ENCODE measurements around the gene KIF22.
"Not testable (repeated sequence)": the region's sequence is repeated elsewhere in the genome, so short reads cannot be mapped to it uniquely, and the experiment has no call there.

The KIF22 gene

GRCh38 chr16:29831490-29831889 lies 40.9 kb downstream of the KIF22 start:
- ATAC-seq (ENCODE audit: low read depth), result no peak
- H3K27me3 ChIP-seq (ENCODE audit: insufficient read depth, poor library complexity, severe bottlenecking), result no peaks in the 10 kb centered on the region
- H3K9me3 ChIP-seq (ENCODE audit: severe bottlenecking), result no peaks in the 10 kb centered on the region
- H3K36me3 ChIP-seq (ENCODE audit: low read depth), result peaks cover 19% of the 10 kb centered on the region
- DNase-seq (ENCODE audit: low spot score), result no peak
- TF ChIP-seq, protein P1, sequence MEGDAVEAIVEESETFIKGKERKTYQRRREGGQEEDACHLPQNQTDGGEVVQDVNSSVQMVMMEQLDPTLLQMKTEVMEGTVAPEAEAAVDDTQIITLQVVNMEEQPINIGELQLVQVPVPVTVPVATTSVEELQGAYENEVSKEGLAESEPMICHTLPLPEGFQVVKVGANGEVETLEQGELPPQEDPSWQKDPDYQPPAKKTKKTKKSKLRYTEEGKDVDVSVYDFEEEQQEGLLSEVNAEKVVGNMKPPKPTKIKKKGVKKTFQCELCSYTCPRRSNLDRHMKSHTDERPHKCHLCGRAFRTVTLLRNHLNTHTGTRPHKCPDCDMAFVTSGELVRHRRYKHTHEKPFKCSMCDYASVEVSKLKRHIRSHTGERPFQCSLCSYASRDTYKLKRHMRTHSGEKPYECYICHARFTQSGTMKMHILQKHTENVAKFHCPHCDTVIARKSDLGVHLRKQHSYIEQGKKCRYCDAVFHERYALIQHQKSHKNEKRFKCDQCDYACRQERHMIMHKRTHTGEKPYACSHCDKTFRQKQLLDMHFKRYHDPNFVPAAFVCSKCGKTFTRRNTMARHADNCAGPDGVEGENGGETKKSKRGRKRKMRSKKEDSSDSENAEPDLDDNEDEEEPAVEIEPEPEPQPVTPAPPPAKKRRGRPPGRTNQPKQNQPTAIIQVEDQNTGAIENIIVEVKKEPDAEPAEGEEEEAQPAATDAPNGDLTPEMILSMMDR (IDR thresholded peaks at IDR 0.05; ENCODE audit: poor library complexity, severe bottlenecking), result no peak
- H3K4me1 ChIP-seq (ENCODE audit: insufficient read depth, poor library complexity, severe bottlenecking), result no peaks in the 10 kb centered on the region
- H3K4me3 ChIP-seq (ENCODE audit: severe bottlenecking), result no peak overlapping the region
- no peak overlapping the region for H3K27ac ChIP-seq (ENCODE audit: poor library complexity, severe bottlenecking)

- H3K9me3 ChIP-seq (ENCODE audit: severe bottlenecking); H3K27ac ChIP-seq (ENCODE audit: poor library complexity, severe bottlenecking); H3K4me1 ChIP-seq (ENCODE audit: insufficient read depth, poor library complexity, severe bottlenecking); DNase-seq (ENCODE audit: low spot score); ATAC-seq (ENCODE audit: low read depth); H3K27me3 ChIP-seq (ENCODE audit: insufficient read depth, poor library complexity, severe bottlenecking); H3K4me3 ChIP-seq (ENCODE audit: severe bottlenecking): not testable (repeated sequence)
- peaks cover 26% of the 10 kb centered on the region for H3K36me3 ChIP-seq (ENCODE audit: low read depth)
These were observed 42.7 kb downstream of the KIF22 start for GRCh38 chr16:29833219-29833618.

DNA sequence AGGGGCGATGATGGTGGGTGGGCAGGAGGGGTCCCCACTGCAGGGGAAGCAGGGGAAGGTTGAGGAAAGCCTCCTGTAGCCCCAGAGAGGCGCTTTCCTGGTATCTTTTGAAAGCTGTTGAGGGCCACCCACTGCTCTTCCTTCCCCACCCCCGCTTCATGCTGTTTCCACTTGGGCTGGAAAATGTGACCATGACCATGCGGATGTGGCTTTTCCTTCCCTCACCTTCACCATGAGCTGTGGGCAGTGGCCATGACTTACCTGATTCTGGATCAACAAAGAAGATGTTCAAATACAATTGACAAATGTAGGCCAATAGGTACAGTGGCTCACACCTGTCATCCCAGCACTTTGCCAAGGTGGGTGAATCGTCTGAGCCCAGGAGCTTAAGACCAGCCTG lies 43.5 kb downstream of the KIF22 start:
- H3K4me3 ChIP-seq (ENCODE audit: severe bottlenecking), result no peak overlapping the region
- ATAC-seq (ENCODE audit: low read depth) (no peak), DNase-seq (ENCODE audit: low spot score) (no peak)
- no peaks in the 10 kb centered on the region for H3K9me3 ChIP-seq (ENCODE audit: severe bottlenecking)
- H3K4me1 ChIP-seq (ENCODE audit: insufficient read depth, poor library complexity, severe bottlenecking), result no peaks in the 10 kb centered on the region
- TF ChIP-seq, protein P1 (IDR thresholded peaks at IDR 0.05; ENCODE audit: poor library complexity, severe bottlenecking), result no peak
- peaks cover 26% of the 10 kb centered on the region for H3K36me3 ChIP-seq (ENCODE audit: low read depth)
- no peak overlapping the region for H3K27ac ChIP-seq (ENCODE audit: poor library complexity, severe bottlenecking)
- H3K27me3 ChIP-seq (ENCODE audit: insufficient read depth, poor library complexity, severe bottlenecking), result no peaks in the 10 kb centered on the region

GRCh38 chr16:29835926-29836325 lies 45.4 kb downstream of the KIF22 start:
- Histone ChIP-seq H3K9me3 (ENCODE audit: severe bottlenecking) (no peaks in the 10 kb centered on the region), H3K36me3 (ENCODE audit: low read depth) (peaks cover 32% of the 10 kb centered on the region), H3K27me3 (ENCODE audit: insufficient read depth, poor library complexity, severe bottlenecking) (no peaks in the 10 kb centered on the region), H3K27ac (ENCODE audit: poor library complexity, severe bottlenecking) (no peak overlapping the region), H3K4me3 (ENCODE audit: severe bottlenecking) (no peak overlapping the region), H3K4me1 (ENCODE audit: insufficient read depth, poor library complexity, severe bottlenecking) (no peaks in the 10 kb centered on the region)
- TF ChIP-seq, protein P1 (IDR thresholded peaks at IDR 0.05; ENCODE audit: poor library complexity, severe bottlenecking), result no peak
- no peak for ATAC-seq (ENCODE audit: low read depth)
- DNase-seq (ENCODE audit: low spot score), result no peak

DNA sequence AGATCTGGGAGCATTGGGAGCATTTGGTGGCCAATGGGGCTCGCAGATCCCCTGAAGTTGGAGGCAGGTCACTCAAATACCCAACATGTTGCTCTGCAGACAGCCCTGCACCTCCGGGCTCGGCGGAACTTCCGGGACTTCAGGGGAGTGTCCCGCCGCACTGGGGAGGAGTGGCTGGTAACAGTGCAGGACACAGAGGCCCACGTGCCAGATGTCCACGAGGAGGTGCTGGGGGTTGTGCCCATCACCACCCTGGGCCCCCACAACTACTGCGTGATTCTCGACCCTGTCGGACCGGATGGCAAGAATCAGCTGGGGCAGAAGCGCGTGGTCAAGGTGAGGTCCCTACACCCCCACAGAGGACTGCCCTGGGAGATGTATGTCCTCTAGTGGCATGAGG lies 46.1 kb downstream of the KIF22 start:
- ATAC-seq (ENCODE audit: low read depth) (no peak), DNase-seq (ENCODE audit: low spot score) (no peak)
- Histone ChIP-seq H3K27ac (ENCODE audit: poor library complexity, severe bottlenecking) (no peak overlapping the region), H3K4me1 (ENCODE audit: insufficient read depth, poor library complexity, severe bottlenecking) (no peaks in the 10 kb centered on the region), H3K36me3 (ENCODE audit: low read depth) (peaks cover 30% of the 10 kb centered on the region), H3K27me3 (ENCODE audit: insufficient read depth, poor library complexity, severe bottlenecking) (no peaks in the 10 kb centered on the region), H3K4me3 (ENCODE audit: severe bottlenecking) (no peak overlapping the region), H3K9me3 (ENCODE audit: severe bottlenecking) (no peaks in the 10 kb centered on the region)
- TF ChIP-seq, protein P1 (IDR thresholded peaks at IDR 0.05; ENCODE audit: poor library complexity, severe bottlenecking), result no peak

Measured in RWPE2 (cell line).